Fibroblast of villous mesenchyme (primary cell): ENCODE results near the gene SLC25A30. TPM values are rescaled to one million over a fixed set of nuclear protein-coding genes. Genes with fewer than 3 reads are reported as not detected.
"Not testable (repeated sequence)": the region's sequence is repeated elsewhere in the genome, so short reads cannot be mapped to it uniquely, and the experiment has no call there.

Source experiments
- DNase-seq: peaks from one replicate; pipeline ENCODE4 v3.0.0-alpha.2; 2010; ENCODE audit warnings: low read depth
- H3K4me3 ChIP-seq: 2 replicates; pipeline ENCODE4 v1.5.1; 2011; ENCODE audit warnings: low read depth, mild to moderate bottlenecking, low read length
- CTCF ChIP-seq: IDR thresholded peaks from 2 replicates; pipeline ENCODE4 v1.5.1; 2012; ENCODE audit warnings: low read depth, mild to moderate bottlenecking, low read length; ENCODE audit not compliant: insufficient read depth
- total RNA-seq: library from RNA; depleted of rRNA; stranded (reverse); fragments of >200 nt; gene quantifications from 2 replicates; pipeline ENCODE4 v1.2.3, GENCODE V29; 2012

The SLC25A30 gene
- total RNA-seq, 1 donor = 24.2 TPM

DNA sequence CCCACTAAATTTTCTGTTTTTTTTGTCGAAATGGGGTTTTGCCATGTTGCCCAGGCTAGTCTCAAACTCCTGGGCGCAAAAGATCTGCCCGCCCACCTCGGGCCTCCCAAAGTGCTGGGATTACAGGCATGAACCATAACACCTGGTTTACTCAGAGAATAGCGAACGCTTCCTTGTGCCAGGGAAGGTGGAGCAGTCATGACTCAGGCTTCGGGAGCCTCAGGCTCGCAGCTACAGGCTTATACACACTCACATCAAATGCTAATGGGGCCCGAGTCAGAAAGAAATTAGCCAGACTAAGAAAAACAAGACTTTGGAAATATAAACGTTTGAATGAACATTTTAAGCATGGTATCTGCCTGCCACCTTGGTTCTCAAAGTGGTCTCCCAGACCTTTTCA is 66.1 kb downstream of the SLC25A30 start:
- no peak for DNase-seq
- H3K4me3 ChIP-seq = no peak overlapping the region
- TF ChIP-seq CTCF = no peak

- TF ChIP-seq CTCF = no peak
- H3K4me3 ChIP-seq = no peak overlapping the region
- no peak for DNase-seq
These were observed 68.0 kb downstream of the SLC25A30 start for GRCh38 chr13:45350152-45350551.

GRCh38 chr13:45349438-45349837 is 68.7 kb downstream of the SLC25A30 start:
- peak; percentile 59 for DNase-seq
- no peak for TF ChIP-seq CTCF
- no peak overlapping the region for H3K4me3 ChIP-seq

DNA sequence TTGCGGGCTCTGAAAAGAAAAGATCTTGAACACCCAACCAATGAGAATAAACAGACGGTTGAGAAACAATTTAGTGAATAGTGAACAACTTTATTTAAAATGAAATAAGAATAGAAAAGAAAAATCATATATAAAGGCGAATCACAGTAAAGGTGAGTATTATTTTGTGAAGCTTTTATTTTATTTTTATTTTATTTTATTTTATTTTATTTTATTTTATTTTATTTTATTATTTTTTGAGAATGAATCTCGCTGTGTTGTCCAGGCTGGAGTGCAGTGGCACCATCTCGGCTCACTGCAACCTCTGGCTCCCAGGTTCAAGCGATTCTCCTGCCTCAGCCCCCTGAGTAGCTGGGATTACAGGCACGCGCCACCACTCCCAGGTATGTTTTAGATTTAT is 74.1 kb downstream of the SLC25A30 start:
- not testable (repeated sequence) for H3K4me3 ChIP-seq, DNase-seq

Other genes starting within 250 kb of the SLC25A30 start
- gene KCTD4, start 217.3 kb downstream of the SLC25A30 start, total RNA-seq = 0.32 and 0.43 TPM in 2 replicates
- 1,653 and 2,345 TPM in 2 replicates for gene TPT1, start 77.2 kb downstream of the SLC25A30 start, total RNA-seq
- 39.6 and 41.0 TPM in 2 replicates for gene COG3, start 46.6 kb upstream of the SLC25A30 start, total RNA-seq
- gene ERICH6B, start 197.4 kb upstream of the SLC25A30 start, total RNA-seq = not detected in 2 replicates